ENCODE results near the gene CNKSR1.

DNA sequence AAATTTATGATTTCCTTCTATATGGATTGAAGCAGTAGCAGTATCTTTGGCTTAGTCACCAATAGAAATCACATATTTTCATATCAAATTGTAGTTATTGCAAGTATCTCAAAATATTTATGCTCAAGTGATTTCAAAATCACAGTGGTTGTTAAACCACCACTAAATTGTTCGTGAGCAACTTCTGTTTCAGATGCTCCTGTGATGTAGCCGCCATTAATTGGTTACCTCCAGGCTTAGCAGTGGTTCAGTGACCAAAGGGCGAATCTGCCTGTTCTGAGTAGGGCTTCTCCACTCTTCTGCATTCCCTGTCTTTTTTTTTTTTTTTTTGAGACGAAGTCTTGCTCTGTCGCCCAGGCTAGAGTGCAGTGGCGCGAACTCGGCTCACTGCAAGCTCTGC is 1.9 kb upstream of the CNKSR1 start:
- TF ChIP-seq GATA2 (IDR thresholded peaks at IDR 0.05; ENCODE audit: low read depth, low read length) (no peak), GATA3 (IDR thresholded peaks at IDR 0.05; ENCODE audit: low read depth, low read length) (no peak)
